Activated gamma-delta T cell treated with Interleukin-2 at 50 U/mL for 16 hours (primary cell): ENCODE measurements around the gene CDC42EP1.
"Not testable (repeated sequence)": the region's sequence is repeated elsewhere in the genome, so short reads cannot be mapped to it uniquely, and the experiment has no call there.

Source experiments
- DNase-seq: peaks from one replicate; pipeline ENCODE4 v3.0.0-alpha.2; 2020

CDC42EP1 gene

GRCh38 chr22:37535159-37535558 lies 25.1 kb upstream of the CDC42EP1 start:
- DNase-seq, result no peak

- peak; percentile 89 for DNase-seq
Observed at GRCh38 chr22:37538590-37539357, 21.5 kb upstream of the CDC42EP1 start.

- DNase-seq, result not testable (repeated sequence)
Observed at GRCh38 chr22:37539790-37540189, 20.5 kb upstream of the CDC42EP1 start.

- not testable (repeated sequence) for DNase-seq
Observed at GRCh38 chr22:37542416-37542815, 17.9 kb upstream of the CDC42EP1 start.

DNA sequence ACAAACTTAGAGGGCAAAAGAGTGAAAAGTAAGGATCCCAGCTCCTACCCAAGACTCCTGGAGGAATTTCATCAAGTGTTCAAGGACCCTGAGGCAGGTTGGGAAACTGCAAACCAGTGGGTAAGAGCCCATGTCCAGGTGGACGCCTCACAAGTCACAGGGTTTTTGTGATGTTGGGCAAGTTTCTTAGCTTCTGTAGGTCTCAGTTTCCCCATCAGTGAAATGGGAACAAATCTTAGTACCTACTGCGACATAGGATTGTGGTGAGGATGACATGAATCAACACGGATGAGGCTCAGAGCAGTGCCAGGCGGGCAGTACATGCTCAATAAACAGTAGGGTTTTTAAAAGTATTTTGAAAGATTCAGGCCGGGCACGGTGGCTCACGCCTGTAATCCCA lies 17.3 kb upstream of the CDC42EP1 start:
- DNase-seq, result no peak

DNA sequence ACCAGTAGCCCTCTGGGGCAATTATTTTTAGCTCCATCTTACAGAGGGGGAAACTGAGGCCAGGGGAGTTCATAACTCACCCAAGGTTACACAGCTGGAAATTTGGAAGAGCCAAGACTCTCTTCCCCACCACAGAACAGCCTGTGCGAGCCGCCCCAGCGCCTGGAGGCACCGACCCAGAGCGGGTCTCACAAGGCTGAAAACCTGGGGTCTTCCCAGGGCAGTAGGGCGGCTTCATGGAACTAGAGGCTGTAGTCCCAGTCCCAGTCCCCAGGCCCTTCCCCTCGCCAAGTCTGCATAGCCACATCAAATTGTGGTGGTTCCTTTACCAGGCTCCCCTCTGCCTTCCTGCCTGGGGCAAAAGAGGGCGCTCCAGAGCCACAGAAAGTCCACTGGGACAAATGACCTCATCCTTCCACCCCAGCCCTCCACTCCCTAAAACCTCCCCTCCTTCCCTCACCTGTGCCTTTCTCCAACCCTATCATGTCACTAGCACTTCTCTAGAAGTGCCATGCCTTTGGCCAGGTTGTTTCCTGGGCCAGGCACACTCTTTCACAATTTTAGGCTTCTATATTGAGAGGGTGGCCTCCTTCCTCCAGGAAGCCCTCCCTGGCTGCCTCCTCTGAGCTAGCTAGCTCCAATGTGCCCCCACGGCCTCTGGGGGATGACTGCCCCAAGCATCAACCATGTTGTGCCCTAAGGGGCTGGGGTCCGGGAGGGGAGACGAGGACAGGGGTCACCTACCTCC lies 15.2 kb upstream of the CDC42EP1 start:
- peak; percentile 44 for DNase-seq

- DNase-seq, result no peak
Observed at GRCh38 chr22:37545703-37546436, 14.4 kb upstream of the CDC42EP1 start.

- DNase-seq, result no peak
Observed at GRCh38 chr22:37546437-37547250, 13.6 kb upstream of the CDC42EP1 start.

DNA sequence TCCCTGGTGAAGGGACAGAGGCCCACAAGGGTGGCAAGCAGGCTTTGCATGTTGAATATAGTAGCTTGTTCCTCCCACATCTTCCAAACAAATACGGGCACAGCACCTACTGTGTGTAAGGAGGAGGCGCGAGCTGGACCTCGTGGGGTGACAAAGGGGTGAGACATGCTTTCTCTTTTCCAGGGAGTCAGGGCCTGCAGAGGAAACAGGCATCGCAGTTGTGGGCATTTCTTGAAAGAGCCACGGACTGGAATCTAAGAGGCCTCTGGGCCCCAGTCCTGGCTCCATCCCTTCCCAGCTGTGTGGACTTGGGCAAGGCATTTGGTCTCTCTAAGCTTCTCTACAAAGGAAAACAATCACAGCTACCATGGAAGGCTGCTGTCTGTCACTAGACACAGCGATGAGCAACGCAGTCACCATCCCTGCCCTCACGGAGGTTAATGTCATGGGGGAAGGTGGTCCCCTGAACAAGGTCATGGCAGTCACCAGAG lies 13.0 kb upstream of the CDC42EP1 start:
- DNase-seq, result no peak

DNA sequence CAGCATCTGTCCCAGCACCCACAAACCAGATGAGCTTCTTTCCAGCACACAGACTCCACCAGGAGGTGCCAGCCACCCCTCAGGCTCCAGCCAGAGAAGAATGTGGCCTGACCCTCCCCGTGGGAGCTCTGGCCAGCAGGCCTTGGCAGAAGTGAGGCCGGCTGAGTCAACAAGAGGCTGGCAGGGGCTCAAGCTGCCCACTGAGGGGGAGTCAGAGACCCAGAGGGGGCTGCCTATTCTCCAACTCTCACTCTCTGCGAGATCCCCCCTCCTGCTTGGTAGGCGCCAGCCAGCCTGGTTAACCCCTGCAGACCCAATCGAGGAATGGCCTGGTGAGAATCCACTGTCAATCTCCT lies 10.6 kb upstream of the CDC42EP1 start:
- DNase-seq, result no peak

DNA sequence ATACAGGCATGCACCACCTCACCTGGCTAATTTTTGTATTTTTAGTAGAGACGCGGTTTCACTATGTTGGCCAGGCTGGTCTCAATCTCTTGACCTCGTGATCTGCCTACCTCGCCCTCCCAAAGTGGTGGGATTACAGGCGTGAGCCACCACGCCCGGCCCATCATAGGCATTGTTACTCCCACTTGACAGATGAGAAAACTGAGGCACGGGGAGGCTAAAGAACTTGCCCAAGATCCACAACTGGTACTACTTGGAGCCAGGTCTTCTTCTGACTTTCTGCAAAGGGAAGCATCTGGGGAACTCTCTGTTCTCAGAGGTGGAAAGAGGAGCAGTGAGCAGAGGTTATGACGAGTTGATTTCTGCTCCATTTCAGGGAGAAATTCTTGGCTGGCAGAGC lies 9.4 kb upstream of the CDC42EP1 start:
- DNase-seq, result not testable (repeated sequence)

- no peak for DNase-seq
Observed at GRCh38 chr22:37551981-37552380, 8.3 kb upstream of the CDC42EP1 start.

DNA sequence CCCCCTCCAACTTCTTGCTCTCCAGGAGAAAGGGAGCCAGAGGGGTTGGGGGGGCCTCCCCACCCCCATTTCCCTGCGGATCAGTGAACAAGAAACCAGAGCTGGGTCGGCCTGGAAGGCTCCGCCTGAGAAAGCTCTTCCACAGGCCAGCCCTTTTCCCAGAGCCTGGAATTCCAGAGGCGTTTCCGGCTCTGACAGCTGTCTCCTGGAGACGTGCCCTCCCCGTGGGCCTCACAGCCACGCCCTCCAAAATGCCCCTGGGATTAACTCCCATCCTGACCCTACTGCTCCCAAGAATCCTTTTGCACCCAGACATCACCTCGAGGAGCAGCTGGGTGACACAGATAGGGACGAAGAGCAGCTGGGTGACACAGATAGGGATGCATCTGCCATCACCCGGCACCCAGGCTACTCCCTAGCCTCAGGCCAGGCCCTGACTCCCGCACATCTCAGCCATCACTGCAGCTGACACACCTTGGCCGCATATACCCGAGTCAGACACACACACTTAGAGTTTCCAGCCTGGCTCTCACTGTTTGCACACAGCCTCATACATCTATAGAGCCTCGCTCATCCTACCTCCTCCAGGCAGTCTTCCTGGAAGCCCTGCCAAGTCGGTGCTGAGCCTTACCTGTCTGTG lies 7.6 kb upstream of the CDC42EP1 start:
- DNase-seq, result no peak

DNA sequence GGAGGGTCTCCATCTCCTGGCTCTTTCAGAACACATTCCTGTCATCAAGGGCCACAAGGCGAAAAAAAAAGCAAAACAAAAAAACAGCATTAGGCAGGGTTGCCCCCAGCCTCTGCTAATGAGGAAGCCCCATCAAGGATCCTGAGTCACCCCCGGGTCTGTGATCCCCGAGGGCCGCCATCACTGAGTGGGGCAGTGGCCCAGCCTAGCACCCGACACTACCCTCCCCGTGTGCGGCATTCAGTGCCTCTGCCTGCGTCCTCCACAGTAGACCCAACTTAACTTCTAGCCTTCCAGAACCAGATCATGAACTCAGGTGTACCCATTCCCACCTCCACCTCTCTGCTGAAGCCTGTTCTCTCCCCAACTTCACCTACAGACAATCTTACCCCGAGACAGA lies 6.6 kb upstream of the CDC42EP1 start:
- no peak for DNase-seq

- no peak for DNase-seq
Observed at GRCh38 chr22:37555029-37555428, 5.3 kb upstream of the CDC42EP1 start.

- DNase-seq, result no peak
Observed at GRCh38 chr22:37556710-37557109, 3.6 kb upstream of the CDC42EP1 start.

- no peak for DNase-seq
Observed at GRCh38 chr22:37557321-37558001, 2.8 kb upstream of the CDC42EP1 start.

DNA sequence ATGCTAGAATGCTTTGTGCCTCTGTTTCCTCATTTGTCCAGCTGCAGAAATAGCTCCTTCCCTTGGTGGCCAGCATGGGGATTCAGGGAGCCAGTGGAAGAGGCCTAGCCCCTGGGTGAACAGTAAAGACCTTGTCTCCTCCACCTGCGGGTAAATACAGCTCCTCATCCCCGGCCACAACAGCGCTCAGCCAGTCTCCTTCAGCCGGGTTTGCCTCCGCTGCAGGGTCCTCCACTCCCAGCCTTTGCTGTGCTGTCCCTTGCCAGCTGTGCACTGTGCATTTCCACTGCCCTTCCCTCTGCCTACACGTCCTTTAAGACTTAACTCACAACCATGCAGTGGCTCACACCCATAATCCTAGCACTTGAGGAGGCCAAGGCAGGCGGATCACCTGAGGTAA lies 1.5 kb upstream of the CDC42EP1 start:
- no peak for DNase-seq

DNA sequence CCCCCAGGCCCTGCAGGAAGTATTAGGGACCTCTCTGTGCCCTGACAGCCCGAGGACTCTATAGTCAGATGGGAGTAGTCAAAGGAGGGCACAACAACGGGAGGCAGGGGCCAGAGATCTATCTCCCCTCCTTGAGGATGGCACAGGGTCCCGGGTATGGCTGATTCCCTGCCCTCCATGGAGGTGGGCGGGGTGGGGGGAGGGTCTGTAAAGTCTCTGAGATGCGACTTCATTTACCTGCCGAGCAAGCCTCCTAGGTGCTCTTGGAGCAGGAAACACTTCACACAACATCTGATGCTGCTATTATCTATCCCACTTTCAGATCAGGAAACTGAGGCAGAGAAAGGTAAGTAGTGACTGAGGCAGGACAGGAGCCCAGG lies 769 bp upstream of the CDC42EP1 start:
- DNase-seq, result no peak

DNA sequence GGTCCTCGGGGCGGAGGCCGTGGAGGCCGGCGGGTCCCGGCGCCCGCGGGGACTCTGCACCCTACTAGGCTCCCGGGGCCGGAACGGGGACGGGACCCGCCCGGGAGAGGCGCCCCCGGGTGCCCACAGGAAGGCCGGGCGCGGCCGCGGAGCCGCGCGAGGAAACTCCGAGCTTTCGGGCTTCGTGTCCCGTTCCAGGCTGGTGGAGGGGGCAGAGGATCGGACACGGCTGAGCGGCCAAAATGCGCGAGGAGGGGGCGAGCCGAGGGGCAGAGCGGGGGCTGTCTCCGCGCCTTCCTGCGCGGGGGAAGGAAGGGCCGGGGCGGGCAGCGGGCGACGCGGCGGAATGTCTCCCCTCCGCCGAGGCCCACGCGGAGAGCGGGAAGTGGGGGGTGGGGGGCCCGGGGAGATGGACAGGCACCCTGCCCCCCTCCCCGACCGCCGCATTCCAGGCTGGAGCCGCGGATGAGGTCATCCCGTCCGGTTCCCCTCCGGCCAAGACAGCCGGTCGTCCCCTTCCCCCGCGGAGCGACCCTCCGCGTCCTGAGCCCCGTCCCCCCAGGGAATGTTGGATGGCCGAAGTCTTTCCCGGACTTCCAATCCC lies 430 bp downstream of the CDC42EP1 start:
- no peak for DNase-seq
